GM12892 (cell line): ENCODE results near the gene DENND1B.

Experiments used
- POLR2AphosphoS5 ChIP-seq: IDR thresholded peaks from 2 replicates; pipeline ENCODE4 v1.6.1; 2011; ENCODE audit warnings: low read depth, low read length, control low read depth
- TAF1 ChIP-seq: IDR thresholded peaks from 2 replicates; pipeline ENCODE4 v1.6.1; 2011; ENCODE audit warnings: low read depth, mild to moderate bottlenecking, control low read depth, low read length, borderline replicate concordance

DNA sequence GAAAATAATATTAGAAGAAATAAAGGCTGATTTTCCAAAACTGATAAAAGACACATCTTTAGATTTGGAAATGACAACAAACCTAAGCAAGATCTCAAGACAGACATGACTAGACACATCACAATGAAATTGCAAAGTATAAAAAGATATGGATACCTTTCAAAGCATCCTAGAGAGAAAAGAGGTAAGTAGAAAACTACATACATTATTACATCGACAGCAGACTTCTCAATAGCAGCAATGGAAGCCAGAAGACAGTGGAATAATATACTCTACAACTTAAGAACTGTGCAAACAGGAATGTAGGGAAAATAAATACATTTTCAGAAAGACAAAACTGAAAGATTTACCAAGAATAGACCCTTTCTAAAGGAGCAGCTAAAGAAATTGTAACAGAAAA is 50.2 kb downstream of the DENND1B start:
- TF ChIP-seq POLR2AphosphoS5 (no peak), TAF1 (no peak)
